ENCODE measurements around the gene FOXA2. TPM values are rescaled to one million over a fixed set of nuclear protein-coding genes. Genes with fewer than 3 reads are reported as not detected.

The FOXA2 gene
- total and polyA plus RNA-seq, 2 of the 13 experiments (the other 11 are each of a cell fraction or from before 2014, with no cell fraction given), result 8.8 to 12.2 TPM

DNA sequence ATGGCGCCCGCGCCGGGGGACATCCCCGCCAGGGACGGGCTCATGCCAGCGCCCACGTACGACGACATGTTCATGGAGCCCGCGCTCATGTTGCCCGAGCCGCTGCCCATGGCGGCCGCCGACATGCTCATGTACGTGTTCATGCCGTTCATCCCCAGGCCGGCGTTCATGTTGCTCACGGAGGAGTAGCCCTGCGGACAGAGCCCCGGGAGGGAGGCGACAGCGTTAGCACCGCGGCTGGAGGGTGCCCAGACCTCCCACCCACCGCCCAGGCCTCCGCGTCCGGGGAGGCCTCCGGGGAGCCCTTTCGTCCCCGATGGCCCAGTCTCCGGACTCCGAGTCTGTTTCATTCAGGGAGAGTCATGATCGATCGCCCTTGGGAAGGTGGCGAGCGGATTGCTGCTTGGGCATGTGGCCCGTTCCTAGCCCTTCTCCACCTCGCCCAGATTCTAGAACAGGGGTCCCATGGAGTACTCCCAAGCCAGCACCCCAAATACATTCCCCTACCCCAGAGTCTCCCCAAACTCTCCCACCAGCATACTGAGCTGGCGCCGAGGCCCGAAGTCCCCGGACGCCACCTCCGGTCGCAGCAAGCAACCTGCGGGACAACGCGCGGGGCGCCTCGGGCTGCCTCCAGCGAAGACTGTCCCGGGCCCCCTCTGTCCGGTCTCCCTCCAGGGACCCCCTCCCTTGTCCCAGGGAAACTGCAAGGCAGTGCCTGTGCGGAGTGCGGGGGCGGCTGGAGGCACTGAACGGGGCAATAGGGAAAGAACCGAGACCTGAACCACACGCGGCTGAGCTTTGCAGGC is 1.2 kb downstream of the FOXA2 start (continued):
- TF ChIP-seq PCBP1 (IDR thresholded peaks at IDR 0.05; ENCODE audit: borderline replicate concordance, low read depth, low read length), result 0 out of 2 replicates have a peak, but pooled peaks have one; percentile 45
- TF ChIP-seq, protein P1, sequence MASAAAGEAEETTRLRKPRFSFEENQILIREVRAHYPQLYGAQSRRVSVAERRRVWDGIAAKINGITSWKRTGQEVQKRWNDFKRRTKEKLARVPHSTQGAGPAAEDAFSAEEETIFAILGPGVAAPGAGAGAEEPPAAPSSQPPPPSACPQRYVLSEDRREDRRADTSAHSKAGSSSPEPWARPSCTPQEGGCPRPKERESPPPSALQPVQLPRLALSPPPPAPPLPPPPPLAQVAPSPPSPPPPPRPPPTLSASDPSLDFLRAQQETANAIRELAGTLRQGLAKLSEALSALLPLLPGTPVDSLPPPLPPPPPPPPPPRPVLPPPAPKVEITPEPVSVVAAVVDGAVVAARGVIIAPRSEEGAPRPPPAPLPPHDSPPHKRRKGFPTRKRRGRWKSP (CRISPR knock-in tag; IDR thresholded peaks at IDR 0.05), result no peak; the same call in 1 of the 2 replicates
- TF ChIP-seq PCBP2 (optimal IDR thresholded peaks at IDR 0.05; ENCODE audit: low read depth, low read length, poor library complexity, severe bottlenecking), result peak; percentile 71
- TF ChIP-seq GTF3A (CRISPR knock-in tag; conservative IDR thresholded peaks at IDR 0.05), result peak; percentile 64; the same call in 1 of the 2 replicates
- no peak for TF ChIP-seq NR2C2 (CRISPR knock-in tag; IDR thresholded peaks at IDR 0.05; ENCODE audit: borderline replicate concordance)
- no peak for TF ChIP-seq MED1 (CRISPR knock-in tag; IDR thresholded peaks at IDR 0.05)
- TF ChIP-seq ZC3H13 (CRISPR knock-in tag; IDR thresholded peaks at IDR 0.05), result peak; percentile 75; the same call in 1 of the 2 replicates
- TF ChIP-seq, protein P2, sequence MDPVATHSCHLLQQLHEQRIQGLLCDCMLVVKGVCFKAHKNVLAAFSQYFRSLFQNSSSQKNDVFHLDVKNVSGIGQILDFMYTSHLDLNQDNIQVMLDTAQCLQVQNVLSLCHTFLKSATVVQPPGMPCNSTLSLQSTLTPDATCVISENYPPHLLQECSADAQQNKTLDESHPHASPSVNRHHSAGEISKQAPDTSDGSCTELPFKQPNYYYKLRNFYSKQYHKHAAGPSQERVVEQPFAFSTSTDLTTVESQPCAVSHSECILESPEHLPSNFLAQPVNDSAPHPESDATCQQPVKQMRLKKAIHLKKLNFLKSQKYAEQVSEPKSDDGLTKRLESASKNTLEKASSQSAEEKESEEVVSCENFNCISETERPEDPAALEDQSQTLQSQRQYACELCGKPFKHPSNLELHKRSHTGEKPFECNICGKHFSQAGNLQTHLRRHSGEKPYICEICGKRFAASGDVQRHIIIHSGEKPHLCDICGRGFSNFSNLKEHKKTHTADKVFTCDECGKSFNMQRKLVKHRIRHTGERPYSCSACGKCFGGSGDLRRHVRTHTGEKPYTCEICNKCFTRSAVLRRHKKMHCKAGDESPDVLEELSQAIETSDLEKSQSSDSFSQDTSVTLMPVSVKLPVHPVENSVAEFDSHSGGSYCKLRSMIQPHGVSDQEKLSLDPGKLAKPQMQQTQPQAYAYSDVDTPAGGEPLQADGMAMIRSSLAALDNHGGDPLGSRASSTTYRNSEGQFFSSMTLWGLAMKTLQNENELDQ (CRISPR knock-in tag; IDR thresholded peaks at IDR 0.05; ENCODE audit: borderline replicate concordance), result 0 out of 2 replicates have a peak, but pooled peaks have one; percentile 47
- TF ChIP-seq PAX8 (CRISPR knock-in tag; IDR thresholded peaks at IDR 0.05; ENCODE audit: borderline replicate concordance), result no peak
- TF ChIP-seq ZNF724P (CRISPR knock-in tag; IDR thresholded peaks at IDR 0.05; ENCODE audit: borderline replicate concordance), result no peak
- TF ChIP-seq, protein P3, sequence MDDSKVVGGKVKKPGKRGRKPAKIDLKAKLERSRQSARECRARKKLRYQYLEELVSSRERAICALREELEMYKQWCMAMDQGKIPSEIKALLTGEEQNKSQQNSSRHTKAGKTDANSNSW (CRISPR knock-in tag; IDR thresholded peaks at IDR 0.05; ENCODE audit: borderline replicate concordance), result no peak
- peak; percentile 70; the same call in 1 of the 2 replicates for TF ChIP-seq ZNF274 (CRISPR knock-in tag; IDR thresholded peaks at IDR 0.05)
- peak; percentile 61 for TF ChIP-seq AGO1 (IDR thresholded peaks at IDR 0.05; ENCODE audit: low read depth, low read length, poor library complexity, severe bottlenecking)
- TF ChIP-seq ZNF234 (CRISPR knock-in tag; conservative IDR thresholded peaks at IDR 0.05), result no peak
- peak; percentile 77 for TF ChIP-seq HNRNPK (IDR thresholded peaks at IDR 0.05; ENCODE audit: low read depth, low read length, poor library complexity, severe bottlenecking)
- TF ChIP-seq, protein P4, sequence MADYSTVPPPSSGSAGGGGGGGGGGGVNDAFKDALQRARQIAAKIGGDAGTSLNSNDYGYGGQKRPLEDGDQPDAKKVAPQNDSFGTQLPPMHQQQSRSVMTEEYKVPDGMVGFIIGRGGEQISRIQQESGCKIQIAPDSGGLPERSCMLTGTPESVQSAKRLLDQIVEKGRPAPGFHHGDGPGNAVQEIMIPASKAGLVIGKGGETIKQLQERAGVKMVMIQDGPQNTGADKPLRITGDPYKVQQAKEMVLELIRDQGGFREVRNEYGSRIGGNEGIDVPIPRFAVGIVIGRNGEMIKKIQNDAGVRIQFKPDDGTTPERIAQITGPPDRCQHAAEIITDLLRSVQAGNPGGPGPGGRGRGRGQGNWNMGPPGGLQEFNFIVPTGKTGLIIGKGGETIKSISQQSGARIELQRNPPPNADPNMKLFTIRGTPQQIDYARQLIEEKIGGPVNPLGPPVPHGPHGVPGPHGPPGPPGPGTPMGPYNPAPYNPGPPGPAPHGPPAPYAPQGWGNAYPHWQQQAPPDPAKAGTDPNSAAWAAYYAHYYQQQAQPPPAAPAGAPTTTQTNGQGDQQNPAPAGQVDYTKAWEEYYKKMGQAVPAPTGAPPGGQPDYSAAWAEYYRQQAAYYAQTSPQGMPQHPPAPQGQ (CRISPR knock-in tag; IDR thresholded peaks at IDR 0.05; ENCODE audit: borderline replicate concordance), result no peak
- TF ChIP-seq, protein P5, sequence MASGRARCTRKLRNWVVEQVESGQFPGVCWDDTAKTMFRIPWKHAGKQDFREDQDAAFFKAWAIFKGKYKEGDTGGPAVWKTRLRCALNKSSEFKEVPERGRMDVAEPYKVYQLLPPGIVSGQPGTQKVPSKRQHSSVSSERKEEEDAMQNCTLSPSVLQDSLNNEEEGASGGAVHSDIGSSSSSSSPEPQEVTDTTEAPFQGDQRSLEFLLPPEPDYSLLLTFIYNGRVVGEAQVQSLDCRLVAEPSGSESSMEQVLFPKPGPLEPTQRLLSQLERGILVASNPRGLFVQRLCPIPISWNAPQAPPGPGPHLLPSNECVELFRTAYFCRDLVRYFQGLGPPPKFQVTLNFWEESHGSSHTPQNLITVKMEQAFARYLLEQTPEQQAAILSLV (CRISPR knock-in tag; IDR thresholded peaks at IDR 0.05; ENCODE audit: borderline replicate concordance), result peak; percentile 79; the same call in 1 of the 2 replicates
- TF ChIP-seq ZNF296 (CRISPR knock-in tag; conservative IDR thresholded peaks at IDR 0.05), result peak; percentile 77
- TF ChIP-seq ATM (IDR thresholded peaks at IDR 0.05; ENCODE audit: borderline replicate concordance), result no peak
- no peak for TF ChIP-seq U2AF1 (optimal IDR thresholded peaks at IDR 0.05; ENCODE audit: low read depth, low read length)
